B cell (primary cell): ENCODE data around the gene CNRIP1. TPM values are rescaled to one million over a fixed set of nuclear protein-coding genes. Genes with fewer than 3 reads are reported as not detected.

Source experiments
- ATAC-seq: fragments of 200-7000 bp; cut with Tn5 transposase; one replicate; pipeline ENCODE4 v1.10.0; 2021; ENCODE audit warnings: low read depth, mild to moderate bottlenecking, moderate number of reproducible peaks, moderate library complexity
- CTCF ChIA-PET: fragments of 350-600 bp; sonication (Branson Sonifier 250); formaldehyde crosslinking; loops from one replicate; lab custom pipeline; 2021; ENCODE audit warnings: antibody characterized with exemption, inconsistent platforms; lab: Charles Lee
- POLR2A ChIA-PET: fragments of 350-600 bp; sonication (Branson Sonifier 250); formaldehyde crosslinking; loops from one replicate; lab custom pipeline; 2021; ENCODE audit warnings: antibody characterized with exemption; lab: Charles Lee
- DNase-seq: peaks from one replicate; pipeline ENCODE4 v3.0.0; 2013
- H2AFZ ChIP-seq: 2 replicates; pipeline ENCODE4 v1.6.1; 2012; ENCODE audit warnings: mild to moderate bottlenecking, low read depth, low read length; ENCODE audit not compliant: insufficient read depth, poor library complexity, severe bottlenecking
- H3K27ac ChIP-seq, 2 donors: 1 replicate in 1 of 2; 2 replicates in 1 of 2; pipeline ENCODE4 v1.5.1; 2012 to 2013; ENCODE audit warnings: low read length in 2 of 2, mild to moderate bottlenecking in 2 of 2, moderate library complexity in 1 of 2
- H3K27me3 ChIP-seq, 4 experiments: fragments of 200-600 bp in 1 of 4; sonication (generic) in 1 of 4; replicated peaks in 1 of 4; 1 replicate in 2 of 4; 2 replicates in 2 of 4; pipeline versions ENCODE4 v1.6.1 to v1.7.0; 2013 to 2016; ENCODE audit warnings: low read length in 3 of 4, mild to moderate bottlenecking in 2 of 4, mixed read lengths in 1 of 4, moderate library complexity in 1 of 4; ENCODE audit not compliant: insufficient read depth in 4 of 4, control insufficient read depth in 3 of 4; ENCODE audit errors: control extremely low read depth in 1 of 4
- H3K36me3 ChIP-seq, 2 experiments: replicated peaks in 1 of 2; 1 replicate in 1 of 2; 2 replicates in 1 of 2; pipeline versions ENCODE4 v1.6.1 to v1.7.1; 2013; ENCODE audit warnings: low read length in 1 of 2; ENCODE audit not compliant: insufficient read depth in 2 of 2, control insufficient read depth in 1 of 2; ENCODE audit errors: control extremely low read depth in 1 of 2, extremely low read depth in 1 of 2
- H3K4me1 ChIP-seq, 2 donors: fragments of 200-600 bp in 1 of 2; sonication (generic) in 1 of 2; 1 replicate in 1 of 2; 2 replicates in 1 of 2; pipeline versions ENCODE4 v1.5.1 to v1.6.1; 2013 to 2017; ENCODE audit warnings: low read length in 2 of 2; ENCODE audit not compliant: control insufficient read depth in 2 of 2, insufficient read depth in 2 of 2
- H3K4me2 ChIP-seq: replicated peaks from 2 replicates; pipeline ENCODE3; 2012; ENCODE audit warnings: mild to moderate bottlenecking, low read depth, low read length; ENCODE audit not compliant: poor library complexity, severe bottlenecking
- H3K4me3 ChIP-seq, 5 experiments: fragments of 200-600 bp in 1 of 5; sonication (generic) in 1 of 5; 1 replicate in 3 of 5; 2 replicates in 2 of 5; pipeline versions ENCODE4 v1.5.1 to v1.7.0; 2011 to 2016; ENCODE audit warnings: low read length in 4 of 5, mild to moderate bottlenecking in 4 of 5, low read depth in 2 of 5, control low read depth in 1 of 5, moderate library complexity in 1 of 5; ENCODE audit not compliant: insufficient read depth in 1 of 5; ENCODE audit errors: control extremely low read depth in 1 of 5, extremely low read depth in 1 of 5
- H3K79me2 ChIP-seq: fragments of 200-600 bp; sonication (generic); one replicate; pipeline ENCODE4 v1.6.0; 2016; ENCODE audit warnings: low read length; ENCODE audit not compliant: control insufficient read depth, insufficient read depth
- H3K9ac ChIP-seq: fragments of 200-600 bp; sonication (generic); 2 replicates; pipeline ENCODE4 v1.6.1; 2017; ENCODE audit warnings: mild to moderate bottlenecking, low read length, moderate library complexity
- H3K9me3 ChIP-seq, 3 donors: one replicate each; pipeline versions ENCODE4 v1.6.1 to v1.7.1; 2013; ENCODE audit warnings: low read length in 2 of 3; ENCODE audit not compliant: control insufficient read depth in 2 of 3, insufficient read depth in 1 of 3; ENCODE audit errors: control extremely low read depth in 1 of 3
- H4K20me1 ChIP-seq: 2 replicates; pipeline ENCODE4 v1.6.0; 2012; ENCODE audit warnings: mild to moderate bottlenecking, low read length; ENCODE audit not compliant: insufficient read depth, control insufficient read depth, poor library complexity, severe bottlenecking
- H3K27ac Mint-ChIP-seq: one replicate; pipeline ENCODE4 v1.8.0; 2021; ENCODE audit warnings: mixed read lengths
- H3K27me3 Mint-ChIP-seq: one replicate; pipeline ENCODE4 v1.8.0; 2021; ENCODE audit warnings: mixed read lengths
- H3K4me1 Mint-ChIP-seq: one replicate; pipeline ENCODE4 v1.8.0; 2021; ENCODE audit warnings: mixed read lengths
- H3K4me3 Mint-ChIP-seq: one replicate; pipeline ENCODE4 v1.8.0; 2021; ENCODE audit warnings: mixed read lengths
- H3K9me3 Mint-ChIP-seq: one replicate; pipeline ENCODE4 v1.8.0; 2022; ENCODE audit warnings: mixed read lengths; ENCODE audit not compliant: insufficient read depth
- EZH2 ChIP-seq: IDR thresholded peaks from 2 replicates; pipeline ENCODE4 v1.6.1; 2012; ENCODE audit warnings: borderline replicate concordance, low read depth, mild to moderate bottlenecking, moderate library complexity, low read length; ENCODE audit not compliant: insufficient read depth, poor library complexity, severe bottlenecking
- WGBS: methylation state at CpG from one replicate; pipeline ENCODE4 v1.1.5; 2013; ENCODE audit warnings: missing lambda C conversion rate; ENCODE audit not compliant: insufficient coverage; 5-methylcytosine and 5-hydroxymethylcytosine counted together
- intact Hi-C: fragments of 100-400 bp; cut with micrococcal nuclease; formaldehyde crosslinking; loops from one replicate; pipeline ENCODE4 v1.10.0; 2022
- polyA plus RNA-seq: library from polyadenylated mRNA; depleted of rRNA; stranded (reverse); fragments of >200 nt; gene quantifications from 2 replicates; pipeline ENCODE4 v1.2.3, GENCODE V29; 2012
- total RNA-seq, 2 donors: library from RNA; stranded (reverse); fragments of 120-200 nt in 1 of 2; gene quantifications; 1 replicate in 1 of 2; 2 replicates in 1 of 2; pipeline versions ENCODE4 v1.2.3 to v1.2.4, GENCODE V29; 2013 to 2022
- TF ChIP-seq, protein P1 (sequence below): fragments of 200-600 bp; IDR thresholded peaks from one replicate; pipeline ENCODE4 v1.8.0; 2022; ENCODE audit warnings: antibody characterized with exemption, mild to moderate bottlenecking

CNRIP1 gene
- total and polyA plus RNA-seq, 2 donors (not counting 1 experiment from before 2014, with no cell fraction given): not detected

DNA sequence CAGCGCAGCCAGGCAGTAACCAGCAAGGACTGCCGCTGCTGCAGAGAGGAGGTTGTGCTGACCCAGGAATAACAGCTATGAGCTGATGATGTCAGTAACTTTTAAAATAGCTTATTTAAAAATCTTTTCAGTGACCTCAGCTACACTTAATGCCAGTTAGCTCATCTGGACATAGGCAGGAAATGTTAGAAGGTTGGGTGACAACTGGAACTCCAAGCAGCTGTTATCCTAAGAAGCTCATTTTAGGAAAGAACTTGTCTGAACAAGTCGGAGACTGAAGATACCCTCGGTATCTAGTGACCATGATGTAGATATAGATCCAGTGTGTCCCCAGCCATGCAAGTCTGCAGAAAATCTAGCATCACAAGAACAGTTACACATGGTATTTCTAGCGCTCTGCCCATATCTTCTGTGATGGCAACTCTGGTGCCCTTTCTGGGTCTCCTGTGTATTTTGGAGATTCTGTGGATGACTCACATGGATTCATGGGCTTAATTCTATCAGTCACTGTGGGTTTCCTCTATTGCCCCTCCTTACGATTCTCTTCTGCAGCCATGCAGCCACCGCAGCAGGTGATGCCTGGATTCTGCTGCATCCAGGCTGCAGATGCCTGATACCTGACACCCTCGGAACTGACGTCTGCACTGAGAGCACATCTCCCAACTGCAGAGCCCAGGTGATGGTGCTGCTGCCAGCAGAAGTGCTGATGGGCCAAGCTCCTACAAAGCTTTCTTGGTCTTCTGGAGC, 25.6 kb upstream of the CNRIP1 start:
- TF ChIP-seq, protein P1, sequence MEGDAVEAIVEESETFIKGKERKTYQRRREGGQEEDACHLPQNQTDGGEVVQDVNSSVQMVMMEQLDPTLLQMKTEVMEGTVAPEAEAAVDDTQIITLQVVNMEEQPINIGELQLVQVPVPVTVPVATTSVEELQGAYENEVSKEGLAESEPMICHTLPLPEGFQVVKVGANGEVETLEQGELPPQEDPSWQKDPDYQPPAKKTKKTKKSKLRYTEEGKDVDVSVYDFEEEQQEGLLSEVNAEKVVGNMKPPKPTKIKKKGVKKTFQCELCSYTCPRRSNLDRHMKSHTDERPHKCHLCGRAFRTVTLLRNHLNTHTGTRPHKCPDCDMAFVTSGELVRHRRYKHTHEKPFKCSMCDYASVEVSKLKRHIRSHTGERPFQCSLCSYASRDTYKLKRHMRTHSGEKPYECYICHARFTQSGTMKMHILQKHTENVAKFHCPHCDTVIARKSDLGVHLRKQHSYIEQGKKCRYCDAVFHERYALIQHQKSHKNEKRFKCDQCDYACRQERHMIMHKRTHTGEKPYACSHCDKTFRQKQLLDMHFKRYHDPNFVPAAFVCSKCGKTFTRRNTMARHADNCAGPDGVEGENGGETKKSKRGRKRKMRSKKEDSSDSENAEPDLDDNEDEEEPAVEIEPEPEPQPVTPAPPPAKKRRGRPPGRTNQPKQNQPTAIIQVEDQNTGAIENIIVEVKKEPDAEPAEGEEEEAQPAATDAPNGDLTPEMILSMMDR: no peak
- TF ChIP-seq EZH2: no peak

DNA sequence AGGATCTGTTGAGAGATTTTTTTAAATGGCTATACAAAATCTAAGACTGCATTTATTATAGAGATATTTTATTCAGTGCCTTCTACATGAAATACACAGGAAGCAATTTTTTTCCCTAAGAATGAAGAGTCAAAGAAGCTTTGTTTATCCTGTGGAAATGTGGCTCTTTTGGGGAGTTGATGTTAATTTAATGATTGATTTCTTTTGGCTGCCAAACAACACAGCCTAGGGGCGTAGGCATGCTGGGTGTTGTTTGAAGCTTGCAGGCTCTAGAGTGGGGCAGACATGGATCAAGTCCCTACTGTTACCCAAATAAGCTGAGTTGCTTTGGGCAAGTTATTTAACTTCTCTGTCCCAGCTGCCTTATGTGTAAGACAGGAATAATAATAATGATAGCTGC, 24.3 kb upstream of the CNRIP1 start:
- H2AFZ ChIP-seq: no peak overlapping the region
- H3K4me3 ChIP-seq: no peak overlapping the region
- no peak for ATAC-seq
- ChIA-PET POLR2A (no interaction called here), CTCF (no interaction called here)
- H3K9ac ChIP-seq: no peak overlapping the region
- H3K4me2 ChIP-seq: no peak overlapping the region
- no peaks in the 10 kb centered on the region for H3K36me3 ChIP-seq
- intact Hi-C loops: no loop called here
- peaks cover 0 to 3% of the 10 kb centered on the region in 2 donors for H3K4me1 ChIP-seq
- Mint-ChIP-seq H3K4me1 (peaks cover 3% of the 10 kb centered on the region), H3K4me3 (no peak overlapping the region), H3K27me3 (peaks cover 29% of the 10 kb centered on the region), H3K9me3 (peaks cover 2% of the 10 kb centered on the region), H3K27ac (no peak overlapping the region)
- no peak overlapping the region for H3K27ac ChIP-seq
- H3K27me3 ChIP-seq: peaks cover 0 to 3% (median 1%) of the 10 kb centered on the region in 4 experiments
- no CpG with 5 or more reads among the region's 1 CpG for WGBS
- H3K79me2 ChIP-seq: no peaks in the 10 kb centered on the region
- no peak for TF ChIP-seq EZH2
- TF ChIP-seq, protein P1: no peak
- DNase-seq: no peak
- no peaks in the 10 kb centered on the region for H4K20me1 ChIP-seq
- H3K9me3 ChIP-seq: no peaks in the 10 kb centered on the region

More for the DNA sequence above, 25.6 kb upstream of the CNRIP1 start:
- H3K9ac ChIP-seq: no peak overlapping the region
- H3K4me3 ChIP-seq: no peak overlapping the region
- DNase-seq (no peak), ATAC-seq (no peak)
- no peaks in the 10 kb centered on the region for H3K9me3 ChIP-seq
- no peak overlapping the region for H3K27ac ChIP-seq
- H3K79me2 ChIP-seq: no peaks in the 10 kb centered on the region
- H3K4me1 Mint-ChIP-seq: peaks cover 3% of the 10 kb centered on the region
- ChIA-PET POLR2A (no interaction called here), CTCF (no interaction called here)
- H3K4me2 ChIP-seq: no peak overlapping the region
- intact Hi-C loops: no loop called here
- no peak overlapping the region for H3K27ac Mint-ChIP-seq
- H3K4me1 ChIP-seq: peaks cover 0 to 3% of the 10 kb centered on the region in 2 donors
- WGBS: 86% methylated on average over 8 of the region's 9 CpGs
- no peaks in the 10 kb centered on the region for H4K20me1 ChIP-seq
- H3K27me3 Mint-ChIP-seq: peaks cover 21% of the 10 kb centered on the region
- H3K9me3 Mint-ChIP-seq: peaks cover 4% of the 10 kb centered on the region
- no peak overlapping the region for H2AFZ ChIP-seq
- H3K4me3 Mint-ChIP-seq: no peak overlapping the region
- no peaks in the 10 kb centered on the region for H3K36me3 ChIP-seq
- peaks cover 0 to 3% (median 1%) of the 10 kb centered on the region in 4 experiments for H3K27me3 ChIP-seq
